ENCODE data around the gene CXXC5.
"Not testable (repeated sequence)": the region's sequence is repeated elsewhere in the genome, so short reads cannot be mapped to it uniquely, and the experiment has no call there.

Gene CXXC5

DNA sequence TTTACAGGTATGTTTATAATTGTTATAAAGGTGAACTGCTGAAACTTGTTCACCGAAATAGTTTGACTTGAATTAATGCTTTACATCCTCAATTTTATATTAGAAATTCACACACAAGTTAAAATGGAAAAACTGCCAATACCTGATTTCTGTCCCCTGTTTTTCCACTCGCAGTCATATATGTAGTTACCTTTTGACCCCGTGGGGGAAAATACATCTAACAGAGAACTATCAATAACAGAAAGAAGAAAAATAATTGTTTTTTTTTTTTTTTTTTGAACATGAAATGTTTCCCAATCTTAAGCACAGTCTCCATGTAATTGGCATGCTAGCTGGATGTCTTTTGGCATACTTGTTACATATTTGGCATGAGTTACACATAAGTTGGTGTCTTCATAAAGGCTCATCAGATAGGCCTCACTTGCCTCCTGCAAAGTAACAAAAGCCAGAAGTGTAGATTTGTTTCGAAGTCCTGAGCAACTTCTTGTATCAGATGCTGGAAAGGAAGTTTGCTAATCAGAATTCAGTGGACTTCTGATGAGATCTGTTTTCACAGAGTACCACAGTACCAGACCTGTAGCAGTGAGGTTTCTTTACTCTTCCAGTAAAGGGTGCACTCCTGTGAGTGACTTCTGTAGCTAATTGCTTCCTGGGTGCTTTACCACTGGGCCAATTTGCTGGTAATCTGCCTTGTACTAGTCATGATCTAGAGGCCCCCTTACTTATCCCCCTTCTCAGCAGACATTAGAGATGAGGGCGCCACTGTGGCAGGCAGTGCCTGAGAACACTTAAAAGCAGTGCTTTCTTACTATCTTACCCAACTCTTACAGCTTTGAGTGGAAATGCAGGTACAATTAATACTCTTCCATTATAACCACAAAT is 36.2 kb upstream of the CXXC5 start:
- H3K36me3 ChIP-seq (replicated peaks), result peaks cover 6% of the 10 kb centered on the region
- no peak overlapping the region for H3K4me3 ChIP-seq (ENCODE audit: low read depth, low read length)
- in situ Hi-C loops (cut with HindIII; ENCODE audit: low pct_ligation_motif_present, low sequenced_read_pairs), result no loop called here
- no peaks in the 10 kb centered on the region for H3K27me3 ChIP-seq (replicated peaks)
- H3K27ac ChIP-seq, result no peak overlapping the region
- TF ChIP-seq, protein P1, sequence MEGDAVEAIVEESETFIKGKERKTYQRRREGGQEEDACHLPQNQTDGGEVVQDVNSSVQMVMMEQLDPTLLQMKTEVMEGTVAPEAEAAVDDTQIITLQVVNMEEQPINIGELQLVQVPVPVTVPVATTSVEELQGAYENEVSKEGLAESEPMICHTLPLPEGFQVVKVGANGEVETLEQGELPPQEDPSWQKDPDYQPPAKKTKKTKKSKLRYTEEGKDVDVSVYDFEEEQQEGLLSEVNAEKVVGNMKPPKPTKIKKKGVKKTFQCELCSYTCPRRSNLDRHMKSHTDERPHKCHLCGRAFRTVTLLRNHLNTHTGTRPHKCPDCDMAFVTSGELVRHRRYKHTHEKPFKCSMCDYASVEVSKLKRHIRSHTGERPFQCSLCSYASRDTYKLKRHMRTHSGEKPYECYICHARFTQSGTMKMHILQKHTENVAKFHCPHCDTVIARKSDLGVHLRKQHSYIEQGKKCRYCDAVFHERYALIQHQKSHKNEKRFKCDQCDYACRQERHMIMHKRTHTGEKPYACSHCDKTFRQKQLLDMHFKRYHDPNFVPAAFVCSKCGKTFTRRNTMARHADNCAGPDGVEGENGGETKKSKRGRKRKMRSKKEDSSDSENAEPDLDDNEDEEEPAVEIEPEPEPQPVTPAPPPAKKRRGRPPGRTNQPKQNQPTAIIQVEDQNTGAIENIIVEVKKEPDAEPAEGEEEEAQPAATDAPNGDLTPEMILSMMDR (IDR thresholded peaks at IDR 0.05; ENCODE audit: low read depth, low read length, missing control alignments), result no peak
- no peak for DNase-seq

DNA sequence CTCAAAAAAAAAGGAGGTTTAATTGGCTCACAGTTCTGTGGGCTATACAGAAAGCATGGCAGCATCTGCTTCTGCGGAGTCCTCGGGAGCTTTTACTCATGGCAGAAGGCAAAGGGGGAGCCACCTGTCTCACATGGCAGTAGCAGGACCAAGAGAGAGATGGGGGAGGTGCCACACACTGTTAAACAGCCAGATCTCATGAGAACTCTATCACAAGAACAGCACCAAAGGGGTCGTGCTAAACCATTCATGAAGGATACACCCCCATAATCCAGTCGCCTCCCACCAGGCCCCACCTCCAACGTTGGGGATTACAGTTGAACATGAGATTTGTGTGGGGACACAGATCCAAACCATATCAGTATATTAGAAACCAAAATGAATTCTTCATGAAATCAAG is 28.3 kb upstream of the CXXC5 start:
- peaks cover 47% of the 10 kb centered on the region for H3K36me3 ChIP-seq (replicated peaks)

DNA sequence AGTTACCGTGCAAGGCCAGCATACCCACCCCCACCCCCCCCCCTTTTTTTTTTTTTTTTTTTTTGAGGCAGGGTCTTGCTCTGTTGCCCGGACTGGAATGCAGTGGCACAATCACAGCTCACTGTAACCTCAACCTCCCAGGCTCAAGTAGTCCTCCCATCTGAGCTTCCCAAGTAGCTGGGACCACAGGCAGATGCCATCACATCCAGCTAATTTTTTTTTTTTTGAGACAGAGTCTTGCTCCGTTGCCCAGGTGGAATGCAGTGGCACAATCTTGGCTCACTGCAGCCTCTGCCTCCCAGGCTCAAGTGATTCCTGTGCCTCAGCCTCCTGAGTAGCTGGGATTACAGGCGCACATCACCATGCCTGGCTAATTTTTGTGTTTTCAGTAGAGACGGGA is 22.8 kb upstream of the CXXC5 start:
- peaks cover 51% of the 10 kb centered on the region for H3K36me3 ChIP-seq (replicated peaks)
- H3K27ac ChIP-seq; H3K4me3 ChIP-seq (ENCODE audit: low read depth, low read length); H3K27me3 ChIP-seq (replicated peaks); DNase-seq: not testable (repeated sequence)
- in situ Hi-C loops (cut with HindIII; ENCODE audit: low pct_ligation_motif_present, low sequenced_read_pairs), result loop anchor here (25.0 kb wide), 1 partner anchor 137 kb away; no protein-coding TSS in a partner anchor

More for the DNA sequence above, 28.3 kb upstream of the CXXC5 start:
- in situ Hi-C loops (cut with HindIII; ENCODE audit: low pct_ligation_motif_present, low sequenced_read_pairs), result no loop called here
- DNase-seq, result no peak
- Histone ChIP-seq H3K27ac (no peak overlapping the region), H3K4me3 (ENCODE audit: low read depth, low read length) (no peak overlapping the region), H3K27me3 (replicated peaks) (no peaks in the 10 kb centered on the region)
- TF ChIP-seq, protein P1 (IDR thresholded peaks at IDR 0.05; ENCODE audit: low read depth, low read length, missing control alignments), result no peak

DNA sequence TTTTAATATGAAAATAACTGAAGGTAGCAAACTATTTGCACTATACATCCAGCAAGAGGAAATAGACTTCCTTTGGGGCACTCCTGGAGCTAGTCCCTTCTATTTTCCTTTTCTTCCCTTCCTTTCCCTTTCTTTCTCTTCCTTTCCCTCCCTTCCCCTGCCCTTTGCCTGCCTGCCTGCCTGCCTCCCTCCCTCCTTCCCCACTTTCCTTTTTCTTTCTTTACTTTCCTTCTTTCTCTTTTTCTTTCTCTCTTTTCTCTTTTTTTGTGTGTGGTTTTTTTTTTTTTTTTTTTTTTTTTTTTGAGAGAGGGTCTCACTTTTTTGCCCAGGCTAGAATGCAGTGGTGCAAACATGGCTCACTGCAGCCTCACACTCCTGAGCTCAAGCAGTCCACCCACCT is 17.3 kb upstream of the CXXC5 start:
- Histone ChIP-seq H3K27ac (no peak overlapping the region), H3K27me3 (replicated peaks) (no peaks in the 10 kb centered on the region), H3K4me3 (ENCODE audit: low read depth, low read length) (no peak overlapping the region), H3K36me3 (replicated peaks) (peaks cover 21% of the 10 kb centered on the region)
- in situ Hi-C loops (cut with HindIII; ENCODE audit: low pct_ligation_motif_present, low sequenced_read_pairs), result loop anchor here (25.0 kb wide), 1 partner anchor 131 kb away; no protein-coding TSS in a partner anchor
- TF ChIP-seq, protein P1 (IDR thresholded peaks at IDR 0.05; ENCODE audit: low read depth, low read length, missing control alignments), result no peak
- DNase-seq, result no peak

DNA sequence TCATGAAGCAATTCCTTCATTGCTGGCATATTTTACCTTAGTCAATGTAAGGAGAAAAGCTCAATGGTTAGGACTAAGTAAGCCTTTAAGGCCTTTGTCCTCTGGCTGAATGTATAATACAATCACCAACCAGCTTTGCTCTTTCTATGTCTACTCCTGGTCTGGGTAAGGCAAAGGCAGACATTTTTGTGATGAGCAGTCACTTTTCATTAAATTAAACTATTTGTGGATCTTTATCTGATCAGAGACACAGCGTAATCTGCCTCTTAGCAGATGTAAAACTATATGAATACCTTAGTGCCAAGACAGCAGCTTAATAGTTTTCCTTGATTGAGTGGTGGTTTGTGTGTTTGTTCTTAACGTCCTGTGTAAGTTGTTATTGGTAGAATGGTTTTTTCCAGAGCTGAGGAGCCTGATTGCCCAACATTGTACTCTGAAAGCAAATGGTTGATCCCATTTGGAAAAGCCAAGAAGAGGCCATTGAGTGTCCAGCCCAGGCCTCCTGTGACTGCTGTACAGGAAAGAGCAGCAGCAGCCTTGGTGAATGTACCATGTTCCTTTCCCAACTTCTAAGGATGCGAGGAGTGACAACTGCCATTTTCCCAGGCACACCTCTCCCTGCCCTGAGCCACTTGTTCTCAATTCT is 16.5 kb upstream of the CXXC5 start:
- Histone ChIP-seq H3K27me3 (replicated peaks) (no peaks in the 10 kb centered on the region), H3K27ac (no peak overlapping the region), H3K4me3 (ENCODE audit: low read depth, low read length) (no peak overlapping the region), H3K36me3 (replicated peaks) (peaks cover 15% of the 10 kb centered on the region)
- in situ Hi-C loops (cut with HindIII; ENCODE audit: low pct_ligation_motif_present, low sequenced_read_pairs), result loop anchor here (25.0 kb wide), 1 partner anchor 131 kb away; no protein-coding TSS in a partner anchor
- DNase-seq, result no peak
- TF ChIP-seq, protein P1 (IDR thresholded peaks at IDR 0.05; ENCODE audit: low read depth, low read length, missing control alignments), result no peak
